Stimulated activated naive CD8-positive, alpha-beta T cell treated with anti-CD3 and anti-CD28 coated beads, Interleukin-15, Interleukin-2, amounts not matched to agents 100 U/mL and 50 U/mL, for 24 hours (primary cell): ENCODE results near the gene PRKAG2.
"Not testable (repeated sequence)": the region's sequence is repeated elsewhere in the genome, so short reads cannot be mapped to it uniquely, and the experiment has no call there.

Experiments
- ATAC-seq: fragments of 150-1000 bp; cut with Tn5 transposase; one replicate; pipeline ENCODE4 v1.10.0; 2021
- DNase-seq: peaks from one replicate; pipeline ENCODE4 v3.0.0; 2021

Gene PRKAG2

DNA sequence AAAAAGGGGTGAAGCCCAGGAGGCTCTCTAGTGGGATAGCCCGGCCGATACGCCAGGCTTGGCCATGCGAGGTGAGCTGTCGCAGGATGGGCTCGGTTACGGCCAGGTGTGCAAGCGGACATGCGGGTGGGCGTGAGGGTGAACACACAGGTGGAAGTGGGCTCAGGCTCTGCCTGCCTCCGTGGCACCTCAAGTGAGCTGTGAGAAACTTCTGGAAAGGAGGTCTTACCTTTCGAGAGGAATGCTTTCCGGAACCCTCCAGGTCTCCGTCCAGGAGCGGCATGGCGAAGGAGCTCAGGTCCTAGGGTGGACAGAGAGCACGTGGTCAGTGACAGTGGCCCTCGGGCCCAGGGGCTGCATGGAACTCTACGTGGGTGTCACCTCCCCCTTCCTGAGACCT lies 90.7 kb downstream of the PRKAG2 start:
- ATAC-seq = no peak
- no peak for DNase-seq

GRCh38 chr7:151785681-151785965 lies 91.3 kb downstream of the PRKAG2 start:
- ATAC-seq = no peak

GRCh38 chr7:151784853-151785680 lies 91.8 kb downstream of the PRKAG2 start:
- DNase-seq = no peak
- no peak for ATAC-seq

More at GRCh38 chr7:151785681-151785965, 91.3 kb downstream of the PRKAG2 start:
- DNase-seq = no peak

DNA sequence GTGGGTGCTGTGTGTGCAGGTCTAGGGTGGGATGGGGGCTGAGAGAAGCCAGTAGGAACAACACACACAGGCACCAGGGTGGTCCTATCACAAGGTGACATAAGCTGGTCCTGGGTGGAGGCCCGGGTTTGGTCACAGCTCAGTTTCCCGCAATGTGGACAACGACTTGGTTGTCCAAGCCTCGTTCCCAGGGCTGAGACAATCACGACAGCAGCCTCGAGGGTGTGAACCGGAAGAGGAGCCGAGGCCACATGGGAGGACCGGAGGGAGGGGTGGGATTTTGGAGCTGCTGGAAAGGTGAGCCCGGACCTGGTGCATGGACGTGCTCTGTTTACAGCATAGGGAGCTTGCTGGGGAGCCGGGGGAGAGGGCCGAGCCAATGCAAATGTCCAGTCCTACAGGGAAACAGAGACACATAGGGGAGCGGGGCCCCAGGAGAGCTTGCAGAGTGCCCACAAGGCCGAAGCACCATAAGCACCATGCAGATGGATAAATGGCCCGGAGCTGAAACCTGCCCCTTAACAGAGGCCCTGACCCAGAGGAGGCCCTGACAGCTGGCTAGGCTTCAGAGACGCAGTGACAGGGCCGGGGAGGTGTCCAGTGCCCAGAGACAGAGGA lies 92.8 kb downstream of the PRKAG2 start:
- ATAC-seq = no peak
- no peak for DNase-seq

DNA sequence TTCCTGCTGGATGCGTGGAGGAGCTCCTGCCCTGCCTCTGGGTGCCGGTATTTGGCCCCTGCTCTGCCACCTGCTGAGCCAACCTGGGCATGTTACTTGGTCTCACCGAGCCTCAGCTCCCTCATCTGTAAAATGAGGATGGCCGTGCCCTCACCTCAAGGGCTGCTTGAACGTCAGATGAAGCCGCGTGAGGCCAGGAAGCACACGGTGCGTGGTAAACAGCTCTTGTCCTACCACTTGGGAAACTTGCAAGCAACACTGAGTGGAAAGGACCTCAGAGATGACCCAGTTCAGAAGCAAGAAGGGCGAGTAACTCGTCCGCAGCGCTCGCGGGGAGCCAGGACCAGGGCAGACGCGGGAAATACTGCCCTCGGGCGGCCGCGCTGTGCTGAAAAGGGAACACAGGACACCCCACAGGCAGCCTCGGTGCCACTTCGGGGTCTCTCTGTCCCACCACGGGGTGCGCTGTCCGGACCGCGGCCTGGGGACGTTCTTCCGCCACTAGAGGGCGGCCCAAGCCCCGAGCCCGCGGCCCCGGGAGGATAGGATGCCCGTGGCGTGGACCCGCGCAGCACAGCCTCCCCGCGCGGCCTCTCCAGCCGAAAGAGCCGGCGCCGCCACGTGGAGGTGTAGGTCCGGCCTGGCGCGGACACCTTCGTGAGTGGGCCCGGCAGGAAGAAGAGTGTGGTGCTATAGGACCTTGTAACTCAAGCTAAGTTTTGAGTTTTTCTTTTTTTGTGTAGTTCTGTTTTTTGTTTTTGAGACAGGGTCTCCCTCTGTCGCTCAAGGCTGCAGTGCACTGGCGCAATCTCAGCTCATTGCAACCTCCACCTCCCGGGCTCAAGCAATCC lies 94.1 kb downstream of the PRKAG2 start:
- peak; percentile 85 for DNase-seq
- peak; percentile 97 for ATAC-seq

- not testable (repeated sequence) for DNase-seq, ATAC-seq
These were observed 94.7 kb downstream of the PRKAG2 start for GRCh38 chr7:151782256-151782597.

DNA sequence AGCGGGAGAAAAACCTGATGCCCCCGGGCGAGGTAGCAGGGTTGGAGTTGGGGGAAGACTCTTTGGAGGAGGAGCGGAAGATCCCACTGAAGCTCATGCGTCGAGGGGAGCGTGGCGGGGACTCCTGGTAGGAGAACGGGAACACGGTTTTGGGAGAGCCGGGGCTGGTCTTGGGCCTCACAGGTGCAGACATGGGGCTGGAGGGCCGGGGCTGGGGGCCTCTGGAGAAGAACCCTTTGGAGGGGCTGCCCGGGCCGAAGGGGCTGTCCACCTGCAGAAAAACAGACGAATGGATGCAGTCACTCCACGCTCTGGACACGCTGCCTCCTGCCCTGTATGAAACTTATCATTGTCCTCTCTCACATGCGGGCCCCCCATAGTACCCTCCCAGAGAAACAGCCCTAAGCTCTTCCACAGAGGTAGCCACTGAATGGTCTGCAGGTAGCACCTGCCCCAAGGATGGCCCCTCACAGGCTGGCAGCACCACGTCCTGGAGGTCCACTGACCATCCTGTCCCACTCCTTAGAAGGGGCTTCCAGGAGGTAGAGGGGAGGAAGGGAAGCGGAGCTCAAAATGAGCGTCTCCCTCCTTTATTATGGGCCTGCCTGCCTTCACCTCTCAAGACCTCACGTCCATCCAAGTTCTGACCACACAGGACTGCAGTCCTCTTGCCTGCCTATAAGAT lies 95.6 kb downstream of the PRKAG2 start:
- DNase-seq (no peak), ATAC-seq (no peak)

DNA sequence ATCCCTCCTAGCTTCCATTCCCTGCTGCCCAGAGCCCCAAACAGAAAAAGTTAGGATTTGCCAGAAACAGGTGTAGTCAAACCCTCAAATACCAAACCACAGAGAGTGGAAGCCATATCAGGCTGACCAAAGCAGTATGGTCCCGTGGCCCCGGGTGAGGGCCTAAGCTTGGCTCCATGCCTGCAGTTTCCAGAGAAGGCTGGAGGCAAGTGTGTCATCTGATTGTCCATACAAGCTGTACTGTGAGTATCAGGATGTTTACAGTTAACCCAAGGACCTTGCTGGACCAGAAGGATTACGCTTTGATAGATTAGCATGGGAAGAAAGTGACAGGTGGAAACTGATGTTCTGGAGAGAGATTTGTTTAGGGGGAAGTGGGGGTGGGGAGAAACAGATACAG lies 96.3 kb downstream of the PRKAG2 start:
- DNase-seq (no peak), ATAC-seq (no peak)

DNA sequence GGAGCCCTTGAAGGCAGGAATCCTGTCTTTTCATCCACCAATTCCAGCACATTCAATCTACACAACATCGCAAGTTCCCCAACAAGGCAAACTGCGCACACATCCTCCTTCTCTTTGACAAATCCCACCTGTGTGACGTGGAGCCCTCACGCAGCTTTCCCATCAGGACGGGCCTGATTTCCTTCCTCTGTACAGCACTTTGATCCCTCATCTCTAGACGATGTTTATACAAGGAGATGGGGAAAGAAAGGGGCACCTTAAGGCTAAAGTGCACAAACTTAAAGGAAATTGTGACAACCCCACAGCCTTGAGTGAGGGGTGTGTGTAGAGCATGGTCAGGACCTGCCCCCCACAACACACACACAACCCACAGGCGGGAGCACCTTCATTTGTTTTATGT lies 97.2 kb downstream of the PRKAG2 start:
- ATAC-seq (no peak), DNase-seq (no peak)

DNA sequence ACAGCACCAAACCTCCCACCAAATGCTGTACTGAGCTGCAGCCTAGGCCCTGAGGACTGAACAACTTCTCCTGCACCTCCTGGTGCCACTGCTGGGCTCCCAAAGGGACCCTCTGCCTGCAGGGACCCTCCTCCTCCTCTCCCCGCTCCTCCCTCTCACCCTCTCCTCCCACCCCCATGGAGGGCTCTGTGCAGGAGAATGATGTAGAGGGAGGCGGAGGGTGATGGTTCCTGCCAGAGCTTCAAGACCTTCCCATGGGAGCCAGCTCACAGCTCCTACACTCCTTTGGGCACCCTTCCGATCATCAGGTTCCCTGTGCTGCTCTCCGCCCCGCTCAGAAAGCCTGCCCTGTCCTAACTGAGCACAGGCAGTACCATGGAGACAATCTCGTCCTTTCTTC lies 97.7 kb downstream of the PRKAG2 start:
- DNase-seq (no peak), ATAC-seq (no peak)

GRCh38 chr7:151777908-151778670 lies 98.8 kb downstream of the PRKAG2 start:
- DNase-seq = no peak
- ATAC-seq = no peak

GRCh38 chr7:151777495-151777880 lies 99.4 kb downstream of the PRKAG2 start:
- no peak for DNase-seq
- no peak for ATAC-seq

- ATAC-seq (no peak), DNase-seq (no peak)
These were observed 99.9 kb downstream of the PRKAG2 start for GRCh38 chr7:151776876-151777494.

- no peak for DNase-seq
- ATAC-seq = no peak
These were observed 100.5 kb downstream of the PRKAG2 start for GRCh38 chr7:151776446-151776845.

- ATAC-seq = no peak
- no peak for DNase-seq
These were observed 101.1 kb downstream of the PRKAG2 start for GRCh38 chr7:151775547-151776443.

DNA sequence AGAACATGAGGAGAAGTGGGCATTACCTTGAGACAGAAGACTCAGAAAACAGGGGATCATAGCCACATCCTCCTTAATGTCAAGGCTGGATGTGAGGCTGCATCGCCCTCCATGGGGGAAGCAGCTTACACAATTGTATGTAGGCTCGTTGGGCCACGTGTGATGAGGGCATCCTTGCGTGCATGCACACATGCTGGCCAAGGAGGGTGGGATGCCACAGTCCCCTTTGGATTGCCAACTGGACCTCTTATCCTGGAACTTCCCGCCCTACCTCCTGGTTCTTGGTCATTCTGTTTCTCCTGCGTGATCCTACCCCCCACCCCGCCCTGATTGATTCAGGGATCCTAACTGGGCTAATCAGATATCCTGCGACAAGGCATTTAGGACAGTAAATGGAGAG lies 102.0 kb downstream of the PRKAG2 start:
- no peak for ATAC-seq
- no peak for DNase-seq

- DNase-seq (no peak), ATAC-seq (no peak)
These were observed 103.1 kb downstream of the PRKAG2 start for GRCh38 chr7:151773797-151774196.

- ATAC-seq (no peak), DNase-seq (no peak)
These were observed 106.7 kb downstream of the PRKAG2 start for GRCh38 chr7:151770232-151770631.

DNA sequence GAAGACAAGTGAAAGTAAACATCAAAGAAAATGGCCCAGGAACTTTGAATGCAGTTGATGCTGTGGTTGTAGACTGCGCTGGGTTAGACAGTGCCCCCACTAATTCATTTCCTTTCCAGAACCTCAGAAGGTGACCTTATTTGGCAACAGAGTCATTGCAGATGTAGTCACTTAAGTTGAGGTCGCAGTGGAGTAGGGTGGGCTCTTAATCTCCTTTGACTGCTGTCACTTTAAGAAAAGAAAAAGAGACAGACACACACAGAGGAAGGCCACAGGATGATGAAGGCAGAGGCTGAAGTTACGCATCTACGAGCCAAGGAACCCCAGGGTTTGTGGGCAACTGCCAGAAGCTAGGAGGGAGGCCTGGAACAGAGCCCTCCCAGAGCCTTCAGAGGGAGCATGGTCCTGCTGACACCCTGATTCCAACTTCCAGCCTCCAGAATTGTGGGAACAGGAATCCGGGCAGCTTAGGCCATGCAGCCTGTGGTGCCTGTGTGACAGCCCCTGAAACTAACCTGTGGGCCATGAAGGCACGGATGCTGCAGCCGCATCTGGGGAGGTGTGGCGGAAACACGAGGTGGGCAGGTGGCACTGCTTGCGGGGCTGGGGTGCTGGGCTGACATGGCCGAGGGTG lies 107.6 kb downstream of the PRKAG2 start:
- peak; percentile 39 for DNase-seq
- ATAC-seq = peak; percentile 92

- no peak for ATAC-seq
- no peak for DNase-seq
These were observed 108.1 kb downstream of the PRKAG2 start for GRCh38 chr7:151768805-151769187.
